HFF-Myc (cell line): Measurements from ENCODE around the gene CHST1.

Experiments used
- DNase-seq: peaks from one replicate; pipeline ENCODE4 v3.0.0-alpha.2; 2011; ENCODE audit warnings: low read depth; ENCODE audit errors: extremely low read depth
- H3K4me3 ChIP-seq: replicated peaks from 2 replicates; pipeline ENCODE4 v1.5.1; 2011; ENCODE audit warnings: low read depth, mild to moderate bottlenecking, control low read depth, low read length
- CTCF ChIP-seq: IDR thresholded peaks from 2 replicates; pipeline ENCODE4 v1.5.1; 2012; ENCODE audit warnings: mild to moderate bottlenecking, low read depth, low read length, control low read depth; ENCODE audit errors: missing control alignments

The CHST1 gene

GRCh38 chr11:45622283-45622682 is 43.1 kb downstream of the CHST1 start:
- no peak for DNase-seq
- no peak overlapping the region for H3K4me3 ChIP-seq
- no peak for TF ChIP-seq CTCF

- no peak for DNase-seq
- H3K4me3 ChIP-seq, result no peak overlapping the region
- no peak for TF ChIP-seq CTCF
Observed at GRCh38 chr11:45621588-45621987, 43.8 kb downstream of the CHST1 start.

- H3K4me3 ChIP-seq, result no peak overlapping the region
- DNase-seq, result no peak
- no peak for TF ChIP-seq CTCF
Observed at GRCh38 chr11:45620243-45620642, 45.2 kb downstream of the CHST1 start.

DNA sequence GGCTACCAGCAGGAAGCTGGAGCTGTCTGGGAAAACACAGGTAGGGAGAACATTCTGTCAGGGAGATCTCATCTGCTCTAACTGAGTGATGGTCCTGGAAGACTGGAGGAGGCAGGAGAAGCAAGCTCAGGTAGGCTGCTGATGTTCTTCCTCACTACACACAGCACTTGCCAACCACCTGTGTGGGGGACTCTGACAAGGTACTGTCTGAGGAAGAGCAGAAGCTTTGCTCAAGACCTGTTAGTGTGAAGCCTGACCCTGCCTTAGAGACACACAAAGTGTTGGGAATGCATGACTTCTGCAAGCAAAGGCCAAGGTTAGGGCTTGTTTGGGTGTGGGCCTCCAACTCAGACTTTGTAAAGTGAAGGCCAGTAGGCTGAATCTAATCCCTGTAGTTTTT is 46.5 kb downstream of the CHST1 start:
- TF ChIP-seq CTCF, result no peak
- no peak for DNase-seq
- no peak overlapping the region for H3K4me3 ChIP-seq

GRCh38 chr11:45617871-45618601 is 47.4 kb downstream of the CHST1 start:
- no peak for DNase-seq
- H3K4me3 ChIP-seq, result no peak overlapping the region
- TF ChIP-seq CTCF, result no peak

DNA sequence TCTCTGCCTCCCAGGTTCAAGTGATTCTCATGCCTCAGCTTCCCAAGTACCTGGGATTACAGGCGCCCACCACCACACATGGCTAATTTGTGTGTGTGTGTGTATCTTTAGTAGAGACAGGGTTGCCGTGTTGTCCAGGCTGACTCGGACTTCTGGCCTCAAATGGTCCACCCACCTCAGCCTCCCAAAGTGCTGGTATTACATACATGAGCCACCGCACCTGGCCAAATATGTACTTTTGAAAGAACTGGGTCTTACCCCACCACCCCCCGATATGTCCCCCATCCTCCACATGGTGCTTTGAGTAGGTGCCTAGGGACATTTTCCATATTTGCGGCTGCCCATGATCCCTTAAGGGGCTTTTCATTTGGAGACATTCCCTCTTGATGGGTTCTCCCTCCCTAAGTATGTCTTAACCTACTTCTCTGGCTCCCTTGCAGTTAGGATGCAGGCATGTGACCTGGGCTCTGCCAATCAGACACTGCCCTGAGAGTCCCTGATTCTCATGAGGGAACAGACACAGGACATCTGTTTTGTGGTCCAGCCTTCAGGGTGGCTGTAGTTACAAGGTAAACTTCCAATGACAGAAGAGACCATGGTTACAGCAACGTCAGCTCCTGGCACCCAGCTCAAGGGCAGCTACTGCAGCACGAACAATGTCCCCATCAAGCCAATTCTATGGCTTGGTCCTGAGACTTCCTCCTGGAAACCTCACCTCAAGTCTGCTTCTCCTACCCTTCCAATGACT is 48.4 kb downstream of the CHST1 start:
- TF ChIP-seq CTCF, result no peak
- DNase-seq, result no peak
- H3K4me3 ChIP-seq, result no peak overlapping the region
